Testis (tissue), 2 donors: ENCODE results near the gene THAP4.

Experiments
- POLR2A ChIP-seq: fragments of 450-650 bp; IDR thresholded peaks from one replicate; pipeline ENCODE4 v1.6.1; 2017; ENCODE audit warnings: antibody characterized with exemption, mild to moderate bottlenecking, moderate library complexity
- TF ChIP-seq, protein P1 (sequence below), 3 experiments: fragments of 450-650 bp in 2 of 3; fragments of 200-600 bp in 1 of 3; sonication (generic) in 1 of 3; IDR thresholded peaks; one replicate each; pipeline ENCODE4 v1.5.1; 2016 to 2019; ENCODE audit warnings: antibody characterized with exemption in 3 of 3, mild to moderate bottlenecking in 2 of 3, moderate library complexity in 1 of 3

DNA sequence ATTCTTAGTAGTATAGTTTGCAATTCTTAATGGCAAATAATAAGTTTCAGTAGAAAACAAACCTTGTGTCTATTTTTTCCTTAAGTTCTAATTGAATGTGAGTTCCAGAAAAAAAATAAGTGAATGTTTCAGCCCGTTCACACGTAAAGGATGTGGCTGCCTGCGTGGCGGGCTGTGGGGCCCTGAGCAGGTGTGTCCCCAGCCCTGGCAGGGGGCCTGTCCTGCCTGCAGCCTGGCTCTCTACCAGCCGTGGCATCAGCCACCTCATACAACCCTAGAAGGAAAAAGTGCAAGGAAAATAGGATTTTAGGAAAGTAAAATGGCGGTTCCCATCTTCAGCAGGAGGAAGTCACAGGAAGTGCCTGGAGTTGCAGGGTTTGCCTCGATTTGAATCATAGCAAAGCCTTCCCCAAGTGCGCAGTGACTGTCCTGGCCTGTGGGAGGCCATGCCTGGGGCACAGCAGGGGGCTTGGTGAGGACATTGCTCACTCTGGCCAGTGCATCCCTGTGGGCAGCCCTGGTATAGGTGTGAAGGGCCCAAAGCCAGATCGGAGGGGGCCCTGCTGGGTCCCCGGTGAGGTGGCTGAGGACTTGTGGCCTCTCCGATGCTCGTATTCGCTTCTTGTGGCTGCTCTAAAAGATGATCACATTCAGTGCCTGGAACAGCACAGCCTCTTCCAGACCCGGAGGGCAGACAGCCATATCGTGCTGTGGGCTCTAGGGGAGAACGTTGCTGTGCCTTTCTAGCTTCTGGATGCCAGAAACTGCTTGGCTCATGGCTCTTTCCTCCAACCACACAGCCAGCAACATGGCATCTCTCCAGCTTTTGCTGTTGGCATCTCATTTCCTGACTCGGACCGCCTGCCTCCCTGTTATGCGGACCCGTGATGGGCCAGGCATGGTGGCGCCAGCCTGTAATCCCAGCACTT is 37.1 kb upstream of the THAP4 start:
- TF ChIP-seq, protein P1, sequence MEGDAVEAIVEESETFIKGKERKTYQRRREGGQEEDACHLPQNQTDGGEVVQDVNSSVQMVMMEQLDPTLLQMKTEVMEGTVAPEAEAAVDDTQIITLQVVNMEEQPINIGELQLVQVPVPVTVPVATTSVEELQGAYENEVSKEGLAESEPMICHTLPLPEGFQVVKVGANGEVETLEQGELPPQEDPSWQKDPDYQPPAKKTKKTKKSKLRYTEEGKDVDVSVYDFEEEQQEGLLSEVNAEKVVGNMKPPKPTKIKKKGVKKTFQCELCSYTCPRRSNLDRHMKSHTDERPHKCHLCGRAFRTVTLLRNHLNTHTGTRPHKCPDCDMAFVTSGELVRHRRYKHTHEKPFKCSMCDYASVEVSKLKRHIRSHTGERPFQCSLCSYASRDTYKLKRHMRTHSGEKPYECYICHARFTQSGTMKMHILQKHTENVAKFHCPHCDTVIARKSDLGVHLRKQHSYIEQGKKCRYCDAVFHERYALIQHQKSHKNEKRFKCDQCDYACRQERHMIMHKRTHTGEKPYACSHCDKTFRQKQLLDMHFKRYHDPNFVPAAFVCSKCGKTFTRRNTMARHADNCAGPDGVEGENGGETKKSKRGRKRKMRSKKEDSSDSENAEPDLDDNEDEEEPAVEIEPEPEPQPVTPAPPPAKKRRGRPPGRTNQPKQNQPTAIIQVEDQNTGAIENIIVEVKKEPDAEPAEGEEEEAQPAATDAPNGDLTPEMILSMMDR (IDR thresholded peaks at IDR 0.05) = no peak
- no peak for TF ChIP-seq POLR2A
